ENCODE measurements around the gene CTNNB1. TPM values are rescaled to one million over a fixed set of nuclear protein-coding genes. Genes with fewer than 3 reads are reported as not detected.

CTNNB1 gene
- polyA plus RNA-seq, 2 of the 4 experiments (the other 2 are of a cell fraction) = 147 to 242 TPM

DNA sequence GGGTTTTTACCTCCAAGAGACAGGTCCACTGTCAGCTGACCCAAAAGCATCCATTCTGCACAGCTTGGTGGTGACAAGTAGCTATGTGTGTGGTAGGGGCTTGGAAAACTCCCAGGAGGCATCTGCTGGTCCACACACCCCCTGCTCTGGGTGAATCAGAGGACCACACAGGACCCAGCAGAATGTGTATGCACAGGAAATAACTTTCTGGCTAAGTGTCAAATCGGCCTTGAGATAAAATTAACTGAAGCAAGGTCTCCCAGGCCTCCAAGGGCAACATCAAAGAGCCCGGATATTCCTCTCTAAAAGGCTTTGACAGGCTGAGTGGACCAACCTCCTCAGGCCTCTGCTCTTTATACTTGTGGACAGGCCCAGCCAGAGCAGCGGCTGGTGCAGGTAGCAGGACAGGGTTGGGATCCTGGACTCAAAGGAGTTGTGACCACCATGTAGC lies 66.5 kb downstream of the CTNNB1 start (continued):
- TF ChIP-seq KDM5A (IDR thresholded peaks at IDR 0.05) (no peak), EHMT2 (IDR thresholded peaks at IDR 0.05; ENCODE audit: low read depth) (no peak), CEBPB (IDR thresholded peaks at IDR 0.05) (no peak), RFX5 (IDR thresholded peaks at IDR 0.05) (no peak), ESRRA (IDR thresholded peaks at IDR 0.05; ENCODE audit: borderline replicate concordance, low read length) (no peak), RCOR1 (IDR thresholded peaks at IDR 0.05; ENCODE audit: low read depth, low read length) (no peak), ZNF302 (CRISPR knock-in tag; IDR thresholded peaks at IDR 0.05) (no peak), FOSL2 (IDR thresholded peaks at IDR 0.05) (peak; percentile 44; the same call in 1 of the 2 replicates), FOSL2 (CRISPR knock-in tag; IDR thresholded peaks at IDR 0.05) (no peak), NPAS2 (CRISPR knock-in tag; IDR thresholded peaks at IDR 0.05; ENCODE audit: borderline replicate concordance) (no peak), JUNB (IDR thresholded peaks at IDR 0.05) (peak; percentile 73), BHLHE40 (IDR thresholded peaks at IDR 0.05; ENCODE audit: low read depth, low read length) (no peak), RAD21 (conservative IDR thresholded peaks at IDR 0.05 in 1 of 2, IDR thresholded peaks at IDR 0.05 in 1 of 2) (peak in 1 of 2 experiments; percentile 33; a peak in 2 of 5 replicates), EP300 (IDR thresholded peaks at IDR 0.05) (peak; percentile 40 to 44; a peak in 2 of 5 replicates)
- TF ChIP-seq, protein P1, sequence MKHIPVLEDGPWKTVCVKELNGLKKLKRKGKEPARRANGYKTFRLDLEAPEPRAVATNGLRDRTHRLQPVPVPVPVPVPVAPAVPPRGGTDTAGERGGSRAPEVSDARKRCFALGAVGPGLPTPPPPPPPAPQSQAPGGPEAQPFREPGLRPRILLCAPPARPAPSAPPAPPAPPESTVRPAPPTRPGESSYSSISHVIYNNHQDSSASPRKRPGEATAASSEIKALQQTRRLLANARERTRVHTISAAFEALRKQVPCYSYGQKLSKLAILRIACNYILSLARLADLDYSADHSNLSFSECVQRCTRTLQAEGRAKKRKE (CRISPR knock-in tag; IDR thresholded peaks at IDR 0.05; ENCODE audit: low read depth) = no peak
- TF ChIP-seq, protein P2, sequence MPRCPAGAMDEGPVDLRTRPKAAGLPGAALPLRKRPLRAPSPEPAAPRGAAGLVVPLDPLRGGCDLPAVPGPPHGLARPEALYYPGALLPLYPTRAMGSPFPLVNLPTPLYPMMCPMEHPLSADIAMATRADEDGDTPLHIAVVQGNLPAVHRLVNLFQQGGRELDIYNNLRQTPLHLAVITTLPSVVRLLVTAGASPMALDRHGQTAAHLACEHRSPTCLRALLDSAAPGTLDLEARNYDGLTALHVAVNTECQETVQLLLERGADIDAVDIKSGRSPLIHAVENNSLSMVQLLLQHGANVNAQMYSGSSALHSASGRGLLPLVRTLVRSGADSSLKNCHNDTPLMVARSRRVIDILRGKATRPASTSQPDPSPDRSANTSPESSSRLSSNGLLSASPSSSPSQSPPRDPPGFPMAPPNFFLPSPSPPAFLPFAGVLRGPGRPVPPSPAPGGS (IDR thresholded peaks at IDR 0.05) = peak; percentile 29; the same call in 1 of the 3 replicates

DNA sequence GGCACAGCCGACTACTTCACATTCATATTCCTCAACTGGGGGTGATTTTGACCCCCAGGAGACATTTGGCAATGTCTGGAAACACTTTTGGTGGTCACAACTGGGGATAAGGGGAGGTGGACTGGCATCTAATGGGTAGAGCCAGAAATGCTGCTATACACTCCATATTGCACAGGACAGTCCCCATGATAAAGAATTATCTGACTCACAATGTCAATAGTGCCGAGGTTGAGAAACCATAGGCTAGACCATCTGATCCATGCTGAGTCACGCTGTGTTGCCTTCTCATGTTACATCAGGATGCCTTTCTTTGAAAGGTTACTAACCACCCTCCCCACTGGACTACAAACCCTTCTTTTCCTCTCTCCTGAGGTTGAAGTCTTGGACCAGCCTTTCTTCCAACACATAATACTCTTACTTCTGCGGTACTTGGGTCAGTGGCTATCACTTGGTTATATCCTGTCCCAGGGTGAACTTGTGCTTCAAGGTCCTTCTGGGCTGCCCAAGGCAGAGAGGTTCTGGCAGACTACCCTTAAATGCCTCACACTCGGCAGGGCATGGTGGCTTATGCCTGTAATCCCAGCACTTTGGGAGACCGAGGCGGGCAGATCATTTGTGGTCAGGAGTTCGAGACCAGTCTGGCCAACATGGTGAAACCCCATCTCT lies 68.8 kb downstream of the CTNNB1 start:
- DNase-seq (ENCODE audit: low read depth in 1 of 2, low spot score in 1 of 2) = peak; percentile 86 to 94
- POLR2A ChIA-PET = interaction anchor here (1.0 to 1.1 kb wide), 2 partner anchors 24 to 69 kb away, joined by 3 read pairs; partner anchors contain the start of gene CTNNB1
- Histone ChIP-seq H3K9me3 (peaks cover 4% of the 10 kb centered on the region), H3K4me3 (no peak overlapping the region), H3K27ac (peak overlapping the region; percentile 80 to 97), H3K4me1 (peaks cover 42% of the 10 kb centered on the region), H3K4me2 (peak overlapping the region; percentile 66)
- CTCF ChIA-PET = no interaction called here
- FAIRE-seq = peak; percentile 28
- 30% methylated on average over 7 of the region's 8 CpGs for WGBS (ENCODE audit: missing lambda C conversion rate)
- ATAC-seq = peak; percentile 98
- no peak for TF ChIP-seq KDM1A (IDR thresholded peaks at IDR 0.05; ENCODE audit: low read depth)
- no peak for TF ChIP-seq HOXA7 (CRISPR knock-in tag; IDR thresholded peaks at IDR 0.05)
- TF ChIP-seq, protein P3, sequence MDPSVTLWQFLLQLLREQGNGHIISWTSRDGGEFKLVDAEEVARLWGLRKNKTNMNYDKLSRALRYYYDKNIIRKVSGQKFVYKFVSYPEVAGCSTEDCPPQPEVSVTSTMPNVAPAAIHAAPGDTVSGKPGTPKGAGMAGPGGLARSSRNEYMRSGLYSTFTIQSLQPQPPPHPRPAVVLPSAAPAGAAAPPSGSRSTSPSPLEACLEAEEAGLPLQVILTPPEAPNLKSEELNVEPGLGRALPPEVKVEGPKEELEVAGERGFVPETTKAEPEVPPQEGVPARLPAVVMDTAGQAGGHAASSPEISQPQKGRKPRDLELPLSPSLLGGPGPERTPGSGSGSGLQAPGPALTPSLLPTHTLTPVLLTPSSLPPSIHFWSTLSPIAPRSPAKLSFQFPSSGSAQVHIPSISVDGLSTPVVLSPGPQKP (IDR thresholded peaks at IDR 0.05; ENCODE audit: low read depth, low read length) = no peak
- no peak for TF ChIP-seq CBX2 (IDR thresholded peaks at IDR 0.05; ENCODE audit: borderline replicate concordance, low read depth)
- peak; percentile 98 for TF ChIP-seq MAFK (IDR thresholded peaks at IDR 0.05; ENCODE audit: partially characterized antibody)
- TF ChIP-seq TP53 (CRISPR knock-in tag; IDR thresholded peaks at IDR 0.05) = no peak
- no peak for TF ChIP-seq KDM5A (IDR thresholded peaks at IDR 0.05)
- TF ChIP-seq, protein P4, sequence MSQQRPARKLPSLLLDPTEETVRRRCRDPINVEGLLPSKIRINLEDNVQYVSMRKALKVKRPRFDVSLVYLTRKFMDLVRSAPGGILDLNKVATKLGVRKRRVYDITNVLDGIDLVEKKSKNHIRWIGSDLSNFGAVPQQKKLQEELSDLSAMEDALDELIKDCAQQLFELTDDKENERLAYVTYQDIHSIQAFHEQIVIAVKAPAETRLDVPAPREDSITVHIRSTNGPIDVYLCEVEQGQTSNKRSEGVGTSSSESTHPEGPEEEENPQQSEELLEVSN (IDR thresholded peaks at IDR 0.05; ENCODE audit: borderline replicate concordance, low read depth) = no peak
- no peak for TF ChIP-seq CHD2 (IDR thresholded peaks at IDR 0.05; ENCODE audit: low read length, partially characterized antibody)
- TF ChIP-seq MYC (IDR thresholded peaks at IDR 0.05; ENCODE audit: borderline replicate concordance, low read length) = no peak
- TF ChIP-seq HOXB5 (CRISPR knock-in tag; IDR thresholded peaks at IDR 0.05) = no peak
- TF ChIP-seq, protein P2 (IDR thresholded peaks at IDR 0.05) = peak; percentile 74; the same call in 1 of the 3 replicates
- TF ChIP-seq GATA3 (IDR thresholded peaks at IDR 0.05; ENCODE audit: borderline replicate concordance) = peak; percentile 74; the same call in 1 of the 2 replicates
- TF ChIP-seq POLR2AphosphoS2 (conservative IDR thresholded peaks at IDR 0.05; ENCODE audit: low read length) = no peak
- TF ChIP-seq FOSB (CRISPR knock-in tag; IDR thresholded peaks at IDR 0.05) = no peak
- TF ChIP-seq HOXB13 (CRISPR knock-in tag; IDR thresholded peaks at IDR 0.05; ENCODE audit: low read depth) = no peak
- no peak for TF ChIP-seq HDAC2 (IDR thresholded peaks at IDR 0.05)
- TF ChIP-seq NR3C1 (IDR thresholded peaks at IDR 0.05) = no peak
- TF ChIP-seq, protein P1 (CRISPR knock-in tag; IDR thresholded peaks at IDR 0.05; ENCODE audit: low read depth) = no peak
- TF ChIP-seq RAD21 (conservative IDR thresholded peaks at IDR 0.05 in 1 of 2, IDR thresholded peaks at IDR 0.05 in 1 of 2) = peak; percentile 31 to 39; a peak in 3 of 5 replicates
- TF ChIP-seq ESRRA (IDR thresholded peaks at IDR 0.05; ENCODE audit: borderline replicate concordance, low read length) = no peak
- no peak for TF ChIP-seq RFX5 (IDR thresholded peaks at IDR 0.05)
- no peak for TF ChIP-seq SREBF2 (IDR thresholded peaks at IDR 0.05)

Measured in A549 (cell line).